Ectodermal cell (in vitro differentiated cells): ENCODE data around the gene DIS3L2.

Experiments
- H3K27ac ChIP-seq: 2 replicates; pipeline ENCODE4 v1.7.0; 2013; ENCODE audit warnings: mild to moderate bottlenecking, low read depth, low read length; ENCODE audit not compliant: insufficient read depth, poor library complexity, severe bottlenecking
- H3K27me3 ChIP-seq: 2 replicates; pipeline ENCODE4 v1.7.0; 2013; ENCODE audit warnings: mild to moderate bottlenecking, low read length; ENCODE audit not compliant: insufficient read depth, control insufficient read depth, poor library complexity, severe bottlenecking
- H3K36me3 ChIP-seq: one replicate; pipeline ENCODE4 v1.7.0; 2013; ENCODE audit warnings: low read length; ENCODE audit not compliant: control insufficient read depth, insufficient read depth
- H3K4me1 ChIP-seq: one replicate; pipeline ENCODE4 v1.7.0; 2013; ENCODE audit warnings: low read length; ENCODE audit not compliant: control insufficient read depth, insufficient read depth
- H3K4me3 ChIP-seq: 2 replicates; pipeline ENCODE4 v1.7.0; 2013; ENCODE audit warnings: low read depth, low read length, control low read depth; ENCODE audit not compliant: insufficient read depth
- H3K9me3 ChIP-seq: 2 replicates; pipeline ENCODE4 v1.7.0; 2013; ENCODE audit warnings: mild to moderate bottlenecking, low read length, moderate library complexity; ENCODE audit not compliant: control insufficient read depth
- WGBS, 2 experiments: methylation state at CpG; one replicate each; pipeline ENCODE4 v1.1.7; 2013; ENCODE audit warnings: missing lambda C conversion rate in 2 of 2; 5-methylcytosine and 5-hydroxymethylcytosine counted together

DIS3L2 gene

GRCh38 chr2:232052591-232052990 is 91.1 kb downstream of the DIS3L2 start:
- H3K27me3 ChIP-seq, result no peaks in the 10 kb centered on the region
- H3K27ac ChIP-seq, result no peak overlapping the region
- no peak overlapping the region for H3K4me3 ChIP-seq
- no peaks in the 10 kb centered on the region for H3K4me1 ChIP-seq
- H3K36me3 ChIP-seq, result no peaks in the 10 kb centered on the region
- WGBS, 2 experiments, result 95 to 96% methylated on average over 2 of the region's 2 CpGs
- no peaks in the 10 kb centered on the region for H3K9me3 ChIP-seq

GRCh38 chr2:232053777-232054176 is 92.3 kb downstream of the DIS3L2 start:
- 50 to 79% methylated on average over 1 to 2 of the region's 2 CpGs for WGBS, 2 experiments
- Histone ChIP-seq H3K4me3 (no peak overlapping the region), H3K9me3 (no peaks in the 10 kb centered on the region), H3K4me1 (no peaks in the 10 kb centered on the region), H3K27me3 (no peaks in the 10 kb centered on the region), H3K27ac (no peak overlapping the region), H3K36me3 (no peaks in the 10 kb centered on the region)

DNA sequence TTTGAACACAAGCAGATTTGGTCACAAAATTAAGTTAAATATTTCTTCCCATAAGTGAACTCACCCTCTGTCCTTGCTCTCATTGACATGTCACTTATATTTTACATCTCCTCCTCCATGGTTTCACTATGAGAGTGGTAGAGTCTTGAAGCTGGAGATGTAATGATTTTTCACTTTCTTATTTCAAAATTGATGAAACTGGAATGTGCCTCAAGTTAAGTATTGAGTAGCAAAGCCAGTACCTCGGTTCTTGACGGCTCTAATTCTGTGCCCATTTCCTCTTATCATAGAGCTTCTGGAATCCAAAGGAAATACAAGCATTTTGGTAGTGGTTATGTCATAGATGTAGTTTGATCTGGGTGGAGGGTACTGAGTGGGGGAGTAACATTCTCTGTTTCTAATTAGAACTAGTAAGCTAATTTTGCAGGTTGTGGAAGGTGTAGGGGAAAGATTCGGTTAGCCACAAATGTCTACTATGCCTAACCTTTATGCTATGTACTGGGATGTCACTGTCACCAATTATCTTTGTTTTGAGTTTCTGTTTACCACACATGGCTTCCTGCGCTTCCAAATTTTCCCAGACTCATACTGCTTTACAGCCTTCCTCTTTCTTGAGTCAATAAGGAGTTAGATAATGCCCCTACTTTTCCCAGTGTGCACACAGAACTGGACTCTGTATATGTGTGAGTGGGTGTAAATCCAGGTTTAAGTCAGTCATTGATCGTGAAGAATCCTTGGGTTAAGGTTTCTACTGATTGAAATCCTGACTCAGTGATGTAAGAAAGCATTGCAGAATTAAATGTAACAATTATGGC is 96.8 kb downstream of the DIS3L2 start:
- H3K27ac ChIP-seq, result no peak overlapping the region
- no peaks in the 10 kb centered on the region for H3K9me3 ChIP-seq
- no peaks in the 10 kb centered on the region for H3K36me3 ChIP-seq
- no peaks in the 10 kb centered on the region for H3K4me1 ChIP-seq
- no peaks in the 10 kb centered on the region for H3K27me3 ChIP-seq
- 92 to 96% methylated on average over 5 of the region's 5 CpGs for WGBS, 2 experiments
- H3K4me3 ChIP-seq, result no peak overlapping the region

DNA sequence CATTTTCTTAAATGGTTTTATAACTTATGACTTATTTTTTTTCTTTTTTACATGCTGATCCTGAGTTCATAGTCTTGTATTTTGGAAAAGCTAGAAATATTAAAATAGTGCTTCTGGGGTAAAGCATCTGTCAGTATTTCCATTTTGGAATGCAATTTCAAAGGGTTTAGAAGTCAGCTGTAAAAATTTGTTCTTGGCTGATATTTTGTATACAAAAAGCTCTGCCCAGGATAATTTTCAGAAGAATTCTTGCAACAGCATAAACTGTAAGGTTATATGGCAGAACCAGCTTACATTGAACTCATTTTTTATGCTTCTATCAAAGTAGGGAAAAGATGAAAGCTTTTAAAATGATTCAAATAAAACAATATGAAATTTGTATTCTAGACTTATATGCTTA is 97.4 kb downstream of the DIS3L2 start:
- no peaks in the 10 kb centered on the region for H3K9me3 ChIP-seq
- H3K4me3 ChIP-seq, result no peak overlapping the region
- H3K4me1 ChIP-seq, result no peaks in the 10 kb centered on the region
- no peaks in the 10 kb centered on the region for H3K27me3 ChIP-seq
- H3K27ac ChIP-seq, result no peak overlapping the region
- no peaks in the 10 kb centered on the region for H3K36me3 ChIP-seq

GRCh38 chr2:232061265-232061664 is 99.8 kb downstream of the DIS3L2 start:
- no peaks in the 10 kb centered on the region for H3K36me3 ChIP-seq
- no peaks in the 10 kb centered on the region for H3K4me1 ChIP-seq
- WGBS, 2 experiments, result 97% methylated on average over 4 of the region's 4 CpGs
- H3K9me3 ChIP-seq, result no peaks in the 10 kb centered on the region
- no peak overlapping the region for H3K4me3 ChIP-seq
- no peak overlapping the region for H3K27ac ChIP-seq
- H3K27me3 ChIP-seq, result no peaks in the 10 kb centered on the region

DNA sequence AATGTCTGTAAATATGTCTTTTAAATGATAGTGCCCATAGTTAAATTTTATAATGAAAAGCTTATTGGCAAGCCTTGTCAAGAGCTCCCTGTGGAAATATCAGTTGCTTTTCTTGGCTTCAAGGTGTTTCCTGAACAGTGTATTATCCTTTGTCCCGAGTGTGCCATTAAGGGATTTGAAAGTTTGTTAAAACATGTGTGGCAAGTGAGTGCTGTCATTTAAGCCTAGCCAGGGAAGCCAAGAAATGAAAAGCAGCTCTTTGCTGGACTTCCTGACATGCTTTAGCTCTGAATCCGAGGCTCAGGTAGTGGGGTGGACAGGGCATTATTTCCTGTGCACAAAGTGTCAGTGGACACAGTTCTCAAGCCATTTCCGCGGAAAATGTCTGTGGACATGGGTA is 111.5 kb downstream of the DIS3L2 start:
- Histone ChIP-seq H3K36me3 (no peaks in the 10 kb centered on the region), H3K27me3 (no peaks in the 10 kb centered on the region), H3K4me1 (no peaks in the 10 kb centered on the region), H3K27ac (no peak overlapping the region), H3K9me3 (no peaks in the 10 kb centered on the region), H3K4me3 (no peak overlapping the region)
- WGBS, 2 experiments, result 91 to 94% methylated on average over 4 of the region's 4 CpGs

DNA sequence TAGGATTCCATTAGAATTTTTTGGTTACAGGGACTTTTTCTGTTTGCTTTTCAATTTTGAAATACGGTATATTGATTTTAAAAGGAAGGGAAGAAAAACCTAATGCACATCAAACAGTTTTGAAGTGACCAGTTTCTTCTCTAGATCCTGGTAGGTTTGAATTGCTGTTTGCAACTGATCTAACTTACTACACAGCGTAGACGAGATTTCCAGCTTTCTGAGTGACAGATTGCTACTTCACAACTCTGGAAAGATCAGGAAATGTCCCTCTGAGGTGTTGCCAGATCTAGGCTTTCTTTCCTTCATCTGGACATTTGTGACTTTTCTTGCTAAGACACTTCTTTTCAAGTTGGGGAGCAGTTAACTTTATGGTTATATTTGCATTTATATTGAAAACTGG is 112.2 kb downstream of the DIS3L2 start:
- Histone ChIP-seq H3K27ac (no peak overlapping the region), H3K27me3 (no peaks in the 10 kb centered on the region), H3K4me3 (no peak overlapping the region), H3K9me3 (no peaks in the 10 kb centered on the region), H3K4me1 (no peaks in the 10 kb centered on the region), H3K36me3 (no peaks in the 10 kb centered on the region)
- WGBS, 2 experiments, result 85 to 95% methylated on average over 3 of the region's 3 CpGs

DNA sequence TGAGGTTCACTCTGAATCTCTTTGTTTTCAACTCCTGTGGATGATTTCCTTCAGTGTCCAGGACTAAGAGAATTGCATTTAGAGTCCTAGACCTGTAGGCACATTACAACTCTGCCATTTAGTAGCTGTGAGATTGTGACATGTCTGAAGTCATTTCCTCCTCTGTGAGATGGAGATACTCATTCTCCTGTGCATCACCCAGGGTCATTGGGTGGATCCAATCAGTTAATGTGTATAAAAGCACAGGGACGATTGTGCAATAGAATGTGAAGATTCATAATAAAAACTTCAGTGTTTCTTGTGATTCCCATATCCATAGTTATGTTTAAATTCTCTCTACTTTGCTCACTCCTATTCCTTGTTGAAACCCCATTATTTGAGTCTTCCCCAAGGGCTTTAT is 113.6 kb downstream of the DIS3L2 start:
- Histone ChIP-seq H3K4me3 (no peak overlapping the region), H3K9me3 (no peaks in the 10 kb centered on the region), H3K27ac (no peak overlapping the region), H3K27me3 (no peaks in the 10 kb centered on the region), H3K4me1 (no peaks in the 10 kb centered on the region), H3K36me3 (no peaks in the 10 kb centered on the region)
- 88 to 100% methylated on average over 1 of the region's 1 CpG for WGBS, 2 experiments

DNA sequence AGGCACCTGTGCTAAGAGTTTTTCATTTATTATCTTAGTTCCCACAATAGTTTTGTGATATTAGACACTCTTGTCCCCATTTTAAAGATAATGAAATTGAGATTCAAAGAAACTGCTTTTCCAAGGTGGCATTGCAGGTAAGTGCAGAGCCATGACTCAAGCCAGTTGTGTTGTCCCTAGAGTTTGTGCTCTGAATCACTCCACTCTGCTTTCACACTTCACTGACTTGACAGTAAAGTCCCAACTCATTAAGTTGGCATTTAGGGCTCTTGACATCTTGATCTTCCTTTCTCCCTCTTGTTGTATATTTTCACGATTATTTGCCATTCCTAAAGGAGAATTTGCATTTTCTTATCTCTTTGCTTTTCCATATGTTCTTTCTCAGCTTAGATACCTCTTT is 114.3 kb downstream of the DIS3L2 start:
- H3K27me3 ChIP-seq, result no peaks in the 10 kb centered on the region
- H3K27ac ChIP-seq, result no peak overlapping the region
- WGBS, 2 experiments, result 93 to 96% methylated on average over 1 of the region's 1 CpG
- H3K36me3 ChIP-seq, result no peaks in the 10 kb centered on the region
- no peaks in the 10 kb centered on the region for H3K4me1 ChIP-seq
- no peaks in the 10 kb centered on the region for H3K9me3 ChIP-seq
- no peak overlapping the region for H3K4me3 ChIP-seq

- no peak overlapping the region for H3K4me3 ChIP-seq
- 88 to 89% methylated on average over 1 of the region's 1 CpG for WGBS, 2 experiments
- no peaks in the 10 kb centered on the region for H3K4me1 ChIP-seq
- no peaks in the 10 kb centered on the region for H3K36me3 ChIP-seq
- no peak overlapping the region for H3K27ac ChIP-seq
- no peaks in the 10 kb centered on the region for H3K9me3 ChIP-seq
- H3K27me3 ChIP-seq, result no peaks in the 10 kb centered on the region
These were observed 114.8 kb downstream of the DIS3L2 start for GRCh38 chr2:232076272-232076671.

GRCh38 chr2:232076736-232077135 is 115.2 kb downstream of the DIS3L2 start:
- H3K27me3 ChIP-seq, result no peaks in the 10 kb centered on the region
- H3K4me3 ChIP-seq, result no peak overlapping the region
- H3K36me3 ChIP-seq, result no peaks in the 10 kb centered on the region
- no peaks in the 10 kb centered on the region for H3K4me1 ChIP-seq
- no peak overlapping the region for H3K27ac ChIP-seq
- no peaks in the 10 kb centered on the region for H3K9me3 ChIP-seq
- 83 to 92% methylated on average over 2 of the region's 3 CpGs for WGBS, 2 experiments
